Upper lobe of right lung (tissue), 1 donor: ENCODE data around the gene HIVEP3. TPM values are rescaled to one million over a fixed set of nuclear protein-coding genes. Genes with fewer than 3 reads are reported as not detected.
A peak's percentile ranks its signal among the peaks of the same experiment; 100 is the strongest.

ENCODE experiments used
- ATAC-seq: fragments of 200-7000 bp; cut with Tn5 transposase; one replicate; pipeline ENCODE4 v1.9.1; 2020; ENCODE audit warnings: mild to moderate bottlenecking, moderate library complexity
- DNase-seq: peaks from one replicate; pipeline ENCODE4 v3.0.0-alpha.2; 2020
- H3K27ac ChIP-seq: fragments of 200-600 bp; one replicate; pipeline ENCODE4 v1.8.0; 2022
- H3K27me3 ChIP-seq: fragments of 200-600 bp; one replicate; pipeline ENCODE4 v1.8.0; 2022; ENCODE audit warnings: mild to moderate bottlenecking
- H3K36me3 ChIP-seq: fragments of 200-600 bp; one replicate; pipeline ENCODE4 v1.8.0; 2022
- H3K4me1 ChIP-seq: fragments of 200-600 bp; one replicate; pipeline ENCODE4 v1.8.0; 2022
- H3K4me3 ChIP-seq: fragments of 200-600 bp; one replicate; pipeline ENCODE4 v1.8.0; 2022; ENCODE audit warnings: mild to moderate bottlenecking
- H3K9me3 ChIP-seq: fragments of 200-600 bp; one replicate; pipeline ENCODE4 v1.8.0; 2022
- intact Hi-C: fragments of 100-400 bp; cut with DNase I; formaldehyde crosslinking; loops from one replicate; pipeline ENCODE4 v1.11.0; 2022
- total RNA-seq: library from RNA; stranded (reverse); fragmentation: NEBNext Ultra II Directional; extraction: Animal tissue kit (Norgen Biotek cat#: 25700); gene quantifications from one replicate; pipeline ENCODE4 v1.2.1, GENCODE V29; 2021
- TF ChIP-seq, protein P1 (sequence below): fragments of 200-600 bp; IDR thresholded peaks from one replicate; pipeline ENCODE4 v1.8.0; 2022; ENCODE audit warnings: antibody characterized with exemption
- donor health status: DM: no; HTN: yes; CAD: no; lungs with severe emphysema.

HIVEP3 gene
- total RNA-seq, 1 donor from 2014 or later = 16.6 TPM

DNA sequence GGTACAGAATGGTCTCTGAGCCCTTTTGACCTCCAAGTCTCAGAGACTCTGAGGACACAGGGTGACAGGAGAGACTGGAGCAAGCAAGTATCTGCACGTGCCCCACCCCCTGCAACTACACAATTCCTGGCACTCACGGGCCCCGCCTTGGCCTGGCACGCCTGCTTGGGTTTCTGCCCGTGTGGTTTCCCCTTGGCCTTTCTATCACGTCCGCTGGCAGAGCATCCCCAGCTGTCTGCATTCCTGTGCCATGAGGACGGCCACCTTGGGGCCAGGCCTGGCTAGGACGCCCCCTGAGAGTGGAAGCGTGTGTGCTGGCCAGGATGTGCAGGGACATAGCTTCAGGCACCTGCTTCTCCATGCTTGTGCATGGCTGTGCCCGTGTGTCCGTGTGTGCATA is 419.9 kb downstream of the HIVEP3 start:
- intact Hi-C loops = no loop called here
- H3K36me3 ChIP-seq = no peaks in the 10 kb centered on the region
- no peaks in the 10 kb centered on the region for H3K27me3 ChIP-seq
- DNase-seq = peak; percentile 86
- H3K9me3 ChIP-seq = no peaks in the 10 kb centered on the region
- TF ChIP-seq, protein P1, sequence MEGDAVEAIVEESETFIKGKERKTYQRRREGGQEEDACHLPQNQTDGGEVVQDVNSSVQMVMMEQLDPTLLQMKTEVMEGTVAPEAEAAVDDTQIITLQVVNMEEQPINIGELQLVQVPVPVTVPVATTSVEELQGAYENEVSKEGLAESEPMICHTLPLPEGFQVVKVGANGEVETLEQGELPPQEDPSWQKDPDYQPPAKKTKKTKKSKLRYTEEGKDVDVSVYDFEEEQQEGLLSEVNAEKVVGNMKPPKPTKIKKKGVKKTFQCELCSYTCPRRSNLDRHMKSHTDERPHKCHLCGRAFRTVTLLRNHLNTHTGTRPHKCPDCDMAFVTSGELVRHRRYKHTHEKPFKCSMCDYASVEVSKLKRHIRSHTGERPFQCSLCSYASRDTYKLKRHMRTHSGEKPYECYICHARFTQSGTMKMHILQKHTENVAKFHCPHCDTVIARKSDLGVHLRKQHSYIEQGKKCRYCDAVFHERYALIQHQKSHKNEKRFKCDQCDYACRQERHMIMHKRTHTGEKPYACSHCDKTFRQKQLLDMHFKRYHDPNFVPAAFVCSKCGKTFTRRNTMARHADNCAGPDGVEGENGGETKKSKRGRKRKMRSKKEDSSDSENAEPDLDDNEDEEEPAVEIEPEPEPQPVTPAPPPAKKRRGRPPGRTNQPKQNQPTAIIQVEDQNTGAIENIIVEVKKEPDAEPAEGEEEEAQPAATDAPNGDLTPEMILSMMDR = no peak
- peaks cover 47% of the 10 kb centered on the region for H3K4me1 ChIP-seq
- H3K4me3 ChIP-seq = no peak overlapping the region
- peak overlapping the region; percentile 42 for H3K27ac ChIP-seq
- peak; percentile 44 for ATAC-seq

DNA sequence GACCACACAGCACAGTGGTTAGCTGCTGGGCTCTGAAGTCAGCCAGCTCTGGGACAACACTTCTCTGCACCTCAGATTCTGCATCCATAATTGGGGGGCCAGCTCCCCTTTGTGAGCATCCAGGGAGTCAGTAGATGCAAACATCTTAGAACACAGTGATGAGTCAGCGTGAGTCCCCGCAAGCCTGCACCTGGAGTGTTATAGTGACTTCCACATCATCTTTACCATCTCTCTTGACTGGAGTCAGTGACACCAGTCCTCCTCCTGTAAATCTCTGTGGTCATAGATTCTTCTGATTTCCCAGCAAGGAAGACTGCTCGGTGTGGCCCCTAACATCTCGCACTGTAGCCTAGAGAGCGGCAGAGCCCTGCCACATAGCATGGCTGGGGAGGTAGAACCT is 420.3 kb downstream of the HIVEP3 start:
- Histone ChIP-seq H3K4me3 (no peak overlapping the region), H3K27ac (peak overlapping the region; percentile 42), H3K36me3 (no peaks in the 10 kb centered on the region), H3K4me1 (peaks cover 47% of the 10 kb centered on the region), H3K27me3 (no peaks in the 10 kb centered on the region), H3K9me3 (no peaks in the 10 kb centered on the region)
- TF ChIP-seq, protein P1 = no peak
- intact Hi-C loops = no loop called here
- no peak for ATAC-seq
- no peak for DNase-seq

GRCh38 chr1:41497461-41498030 is 421.2 kb downstream of the HIVEP3 start:
- intact Hi-C loops = no loop called here
- ATAC-seq = no peak
- TF ChIP-seq, protein P1 = no peak
- Histone ChIP-seq H3K9me3 (no peaks in the 10 kb centered on the region), H3K27me3 (no peaks in the 10 kb centered on the region), H3K27ac (peak overlapping the region; percentile 80), H3K4me1 (peaks cover 47% of the 10 kb centered on the region), H3K4me3 (no peak overlapping the region), H3K36me3 (no peaks in the 10 kb centered on the region)
- DNase-seq = no peak

DNA sequence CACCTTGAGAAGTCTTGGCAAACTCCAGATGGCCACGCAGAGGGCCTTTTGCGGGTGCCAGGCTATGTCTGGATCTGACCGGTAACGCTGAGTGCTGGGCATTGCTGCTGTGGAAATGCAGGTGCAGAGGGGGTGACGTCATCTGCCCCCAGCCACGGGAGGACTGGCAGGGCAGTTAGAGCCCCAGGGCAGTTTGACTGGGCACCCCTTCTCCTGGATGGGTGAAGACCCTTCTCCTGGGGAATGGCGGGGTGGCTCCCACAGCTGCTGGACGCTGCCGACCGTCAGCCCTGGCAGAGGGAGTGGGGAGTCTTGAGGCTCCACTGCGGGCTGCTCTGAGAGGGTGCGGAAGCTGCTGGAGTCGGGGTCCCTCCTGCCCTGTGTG is 421.7 kb downstream of the HIVEP3 start:
- peak overlapping the region; percentile 80 for H3K27ac ChIP-seq
- intact Hi-C loops = no loop called here
- H3K4me1 ChIP-seq = peaks cover 47% of the 10 kb centered on the region
- H3K9me3 ChIP-seq = no peaks in the 10 kb centered on the region
- H3K27me3 ChIP-seq = no peaks in the 10 kb centered on the region
- no peak overlapping the region for H3K4me3 ChIP-seq
- DNase-seq = no peak
- TF ChIP-seq, protein P1 = no peak
- no peaks in the 10 kb centered on the region for H3K36me3 ChIP-seq
- peak; percentile 0 for ATAC-seq

GRCh38 chr1:41496080-41497055 is 422.4 kb downstream of the HIVEP3 start:
- Histone ChIP-seq H3K27me3 (no peaks in the 10 kb centered on the region), H3K27ac (peak overlapping the region; percentile 80), H3K4me1 (peaks cover 47% of the 10 kb centered on the region), H3K9me3 (no peaks in the 10 kb centered on the region), H3K4me3 (peak overlapping the region; percentile 36), H3K36me3 (no peaks in the 10 kb centered on the region)
- TF ChIP-seq, protein P1 = peak; percentile 11
- intact Hi-C loops = no loop called here
- ATAC-seq (peak; percentile 76), DNase-seq (peak; percentile 94)
